AG08396 (cell line): ENCODE results near the gene SLC36A1.
"Not testable (repeated sequence)": the region's sequence is repeated elsewhere in the genome, so short reads cannot be mapped to it uniquely, and the experiment has no call there.

Experiments
- DNase-seq: peaks from one replicate; pipeline ENCODE4 v3.0.0; 2012; ENCODE audit warnings: low spot score, mixed read lengths

SLC36A1 gene

GRCh38 chr5:151447174-151448037 lies at the start of gene SLC36A1:
SLC36A1 (plus strand) TSS chr5:151447603; CDS start chr5:151458793, 11,190 bp downstream.
- DNase-seq = peak; percentile 93

DNA sequence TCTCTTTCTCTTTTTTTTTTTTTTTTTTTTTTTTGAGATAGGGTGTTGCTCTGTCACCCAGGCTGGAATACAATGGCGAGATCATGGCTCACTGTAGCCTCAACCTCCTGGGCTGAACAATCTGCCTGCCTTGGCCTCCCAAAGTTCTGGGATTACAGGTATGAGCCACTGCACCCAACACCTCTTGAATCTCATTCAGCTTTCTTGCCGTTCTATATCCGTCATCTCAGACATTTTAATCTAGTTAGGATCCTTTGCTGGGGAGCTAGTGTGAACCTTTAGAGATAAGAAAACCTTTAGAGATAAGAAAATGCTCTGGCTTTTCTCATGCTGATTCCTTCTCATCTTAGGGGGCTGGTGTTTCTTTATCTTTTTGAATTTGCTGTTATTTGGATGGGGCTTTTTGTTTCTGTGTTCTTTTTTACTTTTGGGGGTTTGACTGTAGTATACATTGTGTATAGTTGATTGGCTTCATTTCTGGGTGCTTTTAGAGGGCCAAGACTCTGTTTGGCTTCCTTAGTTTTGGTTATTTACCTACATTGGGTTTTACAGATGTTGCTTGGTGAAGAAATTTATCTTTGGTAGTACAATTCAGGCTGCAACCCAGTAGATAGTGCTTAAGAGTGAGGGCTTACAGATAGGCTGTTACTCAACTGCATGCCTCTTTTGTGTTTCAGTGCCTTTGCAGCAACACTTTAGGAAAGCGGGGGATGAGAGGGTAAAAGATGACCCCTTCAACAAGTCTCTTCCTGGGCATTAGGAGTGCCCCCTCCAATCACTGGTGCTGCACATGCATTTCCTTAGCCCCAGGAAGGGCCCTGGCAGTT lies 41.9 kb upstream of the SLC36A1 start:
- DNase-seq = no peak

DNA sequence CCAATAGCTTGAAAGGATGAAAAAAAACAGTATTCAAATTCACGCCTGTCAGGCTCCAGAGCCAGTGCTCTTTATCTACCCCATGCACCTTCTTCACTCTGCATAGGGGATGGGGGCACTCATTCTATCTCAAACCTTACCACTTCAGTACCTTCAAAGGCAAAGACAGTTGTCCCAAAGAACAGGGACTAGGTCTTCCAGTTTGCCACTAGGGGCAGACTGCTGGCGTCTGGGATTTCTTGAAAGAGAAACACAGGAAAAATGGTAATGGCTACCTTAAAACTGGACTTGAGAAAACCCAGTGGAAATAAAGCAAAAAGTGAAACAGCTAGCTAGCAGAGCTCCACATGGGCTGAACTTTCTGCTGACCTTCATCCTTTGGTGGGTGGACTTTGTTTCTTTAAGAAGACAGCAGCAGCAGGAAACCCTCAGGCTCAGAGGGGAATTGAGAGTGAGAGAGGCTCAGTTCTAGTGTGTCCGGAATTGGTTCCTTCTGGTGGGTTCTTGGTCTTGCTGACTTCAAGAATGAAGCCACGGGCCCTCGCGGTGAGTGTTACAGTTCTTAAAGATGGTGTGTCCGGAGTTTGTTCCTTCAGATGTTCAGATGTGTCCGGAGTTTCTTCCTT lies 41.0 kb upstream of the SLC36A1 start:
- peak; percentile 32 for DNase-seq

- no peak for DNase-seq
Observed at GRCh38 chr5:151408591-151409230, 38.7 kb upstream of the SLC36A1 start.

DNA sequence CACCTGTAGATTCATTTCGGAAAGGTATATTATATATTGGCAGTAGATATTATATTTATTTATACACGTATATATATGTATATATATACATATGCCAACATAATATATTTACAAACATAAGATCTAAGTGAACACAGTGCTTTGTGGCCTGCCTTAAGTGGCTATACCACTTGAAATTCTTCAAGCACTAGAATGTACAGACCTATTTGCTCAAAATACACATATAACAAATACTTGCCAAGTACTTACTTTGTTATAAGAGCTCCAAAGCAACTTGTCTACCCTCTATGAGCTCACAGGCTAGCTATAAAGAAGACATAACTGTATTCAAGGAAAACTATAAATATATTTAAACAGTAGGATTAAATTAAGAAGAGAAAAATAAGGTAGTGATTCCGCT lies 33.6 kb upstream of the SLC36A1 start:
- no peak for DNase-seq

GRCh38 chr5:151414536-151414935 lies 32.9 kb upstream of the SLC36A1 start:
- no peak for DNase-seq

- DNase-seq = no peak
Observed at GRCh38 chr5:151417712-151418111, 29.7 kb upstream of the SLC36A1 start.

- no peak for DNase-seq
Observed at GRCh38 chr5:151420127-151420526, 27.3 kb upstream of the SLC36A1 start.

GRCh38 chr5:151424892-151425523 lies 22.4 kb upstream of the SLC36A1 start:
- DNase-seq = no peak

DNA sequence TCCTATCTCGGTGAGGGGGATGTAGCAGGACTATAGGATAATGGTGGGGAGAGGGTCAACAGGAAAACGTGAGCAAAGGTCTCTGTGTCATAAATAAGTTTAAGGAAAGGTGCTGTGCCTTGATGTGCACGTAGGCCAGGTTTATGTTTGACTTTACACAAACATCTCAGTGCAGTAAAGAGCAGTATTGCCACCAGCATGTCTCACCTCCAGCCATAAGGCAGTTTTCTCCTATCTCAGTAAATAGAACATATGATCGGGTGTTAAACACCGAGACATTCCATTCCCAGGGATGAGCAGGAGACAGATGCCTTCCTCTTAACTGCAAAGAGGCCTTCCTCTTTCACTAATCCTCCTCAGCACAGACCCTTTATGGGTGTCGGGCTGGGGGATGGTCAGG lies 21.1 kb upstream of the SLC36A1 start:
- not testable (repeated sequence) for DNase-seq

- DNase-seq = no peak
Observed at GRCh38 chr5:151427258-151427657, 20.1 kb upstream of the SLC36A1 start.

DNA sequence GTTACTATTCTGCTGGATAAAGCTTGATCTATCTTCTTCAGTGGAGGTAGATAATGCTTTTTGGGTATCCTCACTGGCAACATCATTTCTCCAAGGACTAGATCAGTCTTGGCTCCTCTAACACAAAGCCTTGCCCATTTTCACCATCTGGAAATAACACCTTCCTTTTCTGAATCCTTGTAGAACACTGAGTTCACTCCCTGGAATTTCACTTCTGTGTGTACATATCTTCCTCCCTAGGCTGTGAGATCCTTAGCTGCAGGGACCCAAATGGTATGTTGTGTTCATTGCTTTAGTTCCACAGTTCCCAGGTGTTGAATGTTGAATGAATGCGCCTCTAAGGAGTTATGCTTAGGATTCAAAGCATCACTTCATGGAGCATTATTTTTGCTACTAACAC lies 16.7 kb upstream of the SLC36A1 start:
- DNase-seq = no peak

- DNase-seq = no peak
Observed at GRCh38 chr5:151431666-151432065, 15.7 kb upstream of the SLC36A1 start.

DNA sequence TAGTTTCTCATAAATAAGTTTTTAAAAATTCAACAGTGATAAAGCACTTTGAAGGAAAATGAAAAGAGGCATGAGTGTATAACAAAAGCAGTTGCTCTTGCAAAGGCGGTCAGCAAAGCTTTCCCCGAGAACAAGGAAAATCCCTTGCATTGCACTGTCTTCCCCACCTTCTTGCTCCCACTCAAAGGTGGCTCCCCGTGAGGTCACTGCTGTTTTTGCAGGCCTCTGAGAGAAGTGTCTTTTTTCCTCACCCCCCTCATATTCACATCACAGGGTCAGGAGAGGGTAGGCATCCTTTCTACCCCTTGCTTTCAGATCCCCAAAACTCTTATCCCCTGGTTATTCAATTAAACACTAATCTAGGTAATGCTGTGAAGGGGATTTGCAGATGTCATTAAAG lies 15.2 kb upstream of the SLC36A1 start:
- no peak for DNase-seq

- no peak for DNase-seq
Observed at GRCh38 chr5:151434570-151435237, 12.7 kb upstream of the SLC36A1 start.

DNA sequence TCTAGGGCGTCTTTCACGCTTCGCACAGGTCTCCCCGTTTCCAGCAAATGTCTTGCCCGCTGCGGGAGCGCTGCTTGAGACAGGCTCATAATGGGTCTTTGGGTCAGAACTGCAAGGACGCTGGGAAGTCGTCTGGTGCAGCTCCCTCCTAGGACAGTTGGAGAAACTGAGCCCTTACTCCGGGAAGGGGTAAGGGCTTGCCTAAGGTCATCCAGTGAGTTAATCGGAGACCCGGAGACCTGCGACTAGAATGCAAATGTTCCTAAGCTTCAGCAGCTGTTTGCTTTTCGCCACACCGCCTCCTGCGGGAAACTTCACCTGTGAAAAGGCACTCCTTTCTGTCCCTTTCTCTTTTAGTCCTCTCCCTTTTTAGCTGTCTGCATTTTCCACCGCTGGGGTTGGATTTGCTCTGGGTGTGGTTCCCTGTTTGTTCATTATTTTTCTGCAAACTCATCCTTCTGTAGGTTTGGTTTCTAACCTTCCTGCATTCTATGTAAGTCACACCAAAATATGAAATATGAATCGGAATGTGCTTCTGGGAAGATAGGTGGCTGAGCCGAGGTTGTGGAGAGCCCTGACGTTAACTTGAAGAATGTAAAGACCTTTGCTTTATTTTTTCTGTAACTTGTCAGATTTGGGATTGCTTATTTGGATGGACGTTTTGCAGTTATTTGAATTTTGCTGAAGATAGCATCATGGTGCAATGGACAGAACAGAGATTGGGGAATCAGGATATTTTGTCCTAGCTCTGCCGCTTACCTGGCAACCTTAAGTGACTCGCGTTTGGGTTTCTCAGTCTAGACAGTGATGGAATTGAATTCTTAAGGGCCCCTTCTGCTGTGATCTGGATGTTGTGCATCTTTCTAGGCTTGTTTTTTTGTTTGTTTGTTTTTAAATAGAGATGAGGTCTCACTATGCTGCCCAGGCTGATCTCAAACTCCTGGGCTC lies 909 bp downstream of the SLC36A1 start:
- DNase-seq = no peak

DNA sequence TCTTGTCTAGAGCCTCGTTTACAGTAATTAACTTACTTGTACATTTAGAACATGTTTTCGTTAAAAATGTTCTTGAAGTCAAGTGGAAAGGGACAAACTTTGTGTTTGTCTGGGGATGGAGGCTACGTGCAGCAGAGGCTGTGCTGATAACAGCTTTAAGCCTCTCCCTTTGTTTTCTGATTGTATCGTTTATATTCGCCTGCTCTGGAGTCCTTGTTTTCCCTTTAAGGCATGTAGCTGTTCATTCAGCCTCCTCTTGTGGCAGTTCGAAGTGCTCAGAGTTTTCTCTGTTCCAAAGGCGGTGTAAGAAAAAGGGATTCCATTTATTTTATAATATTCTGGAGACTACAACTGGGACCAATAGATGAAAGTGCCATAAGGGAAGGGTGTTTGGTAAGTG lies 1.9 kb downstream of the SLC36A1 start:
- no peak for DNase-seq

- DNase-seq = no peak
Observed at GRCh38 chr5:151449839-151450238, 2.4 kb downstream of the SLC36A1 start.

DNA sequence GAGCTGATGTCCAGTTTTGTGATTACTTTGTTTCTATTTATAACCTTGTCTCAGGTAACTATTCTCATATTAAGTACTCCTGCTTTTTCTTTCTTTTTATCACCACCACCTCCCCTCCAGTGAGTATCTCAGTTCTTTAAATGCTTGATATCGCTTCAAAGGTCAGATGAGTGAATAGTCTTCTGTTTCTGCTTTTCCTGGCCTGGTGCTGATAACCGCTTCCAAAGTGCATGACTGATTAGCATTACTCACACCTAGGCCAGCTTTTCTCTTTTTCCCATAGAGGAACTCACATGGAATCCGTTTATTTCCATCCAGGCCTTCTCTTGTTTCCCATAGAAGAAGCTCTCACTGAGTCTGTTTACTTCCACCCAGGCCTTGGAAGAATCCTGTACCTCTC lies 3.2 kb downstream of the SLC36A1 start:
- no peak for DNase-seq
